Measurements from ENCODE around the gene COBL. TPM values are rescaled to one million over a fixed set of nuclear protein-coding genes. Genes with fewer than 3 reads are reported as not detected.

Gene COBL
- total and polyA plus RNA-seq, 2 experiments from 2014 or later = 0.07 to 0.69 TPM

DNA sequence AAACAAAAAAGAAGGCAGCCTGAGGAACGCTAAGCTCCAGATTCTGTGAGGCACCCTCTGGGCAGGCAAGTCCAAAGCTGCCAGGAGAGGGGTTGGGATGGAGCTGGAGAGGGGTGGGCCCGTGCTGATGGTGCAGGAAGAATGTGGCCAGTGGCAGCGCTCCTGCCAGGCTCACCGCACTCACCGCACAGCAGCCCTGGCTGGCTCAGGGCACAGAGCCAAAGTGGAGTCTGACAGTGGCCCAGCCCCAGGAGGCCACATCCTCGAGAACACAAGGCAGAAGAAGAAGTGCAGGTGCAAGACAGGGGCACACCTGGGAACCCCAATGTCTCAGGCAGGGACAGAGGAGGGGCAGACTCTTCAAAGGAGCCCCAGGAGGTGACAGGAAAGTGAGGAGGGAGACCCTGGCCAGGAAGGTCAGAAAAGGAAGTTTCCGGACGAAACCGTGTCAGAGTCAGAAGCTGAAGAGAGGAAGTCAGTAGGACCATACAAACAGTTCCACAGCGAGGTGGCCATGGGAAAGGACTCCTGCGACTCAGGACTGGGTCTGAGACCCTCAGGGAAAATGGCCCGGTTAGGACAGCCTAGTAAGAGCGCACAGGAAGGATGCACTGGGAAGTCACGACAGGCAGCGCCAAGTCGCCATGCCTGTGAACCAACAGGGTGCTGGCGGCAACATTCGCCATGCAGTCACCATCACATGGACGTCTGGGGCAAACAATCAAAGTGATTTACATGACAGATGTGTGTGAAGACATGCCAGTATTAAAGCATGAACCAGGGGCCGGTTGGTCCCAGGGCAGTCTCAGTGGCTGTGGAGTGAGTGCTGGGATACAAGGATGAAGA lies 54.4 kb downstream of the COBL start:
- no peak for DNase-seq (ENCODE audit: low read depth in 1 of 2, low spot score in 1 of 2)
- TF ChIP-seq, protein P1, sequence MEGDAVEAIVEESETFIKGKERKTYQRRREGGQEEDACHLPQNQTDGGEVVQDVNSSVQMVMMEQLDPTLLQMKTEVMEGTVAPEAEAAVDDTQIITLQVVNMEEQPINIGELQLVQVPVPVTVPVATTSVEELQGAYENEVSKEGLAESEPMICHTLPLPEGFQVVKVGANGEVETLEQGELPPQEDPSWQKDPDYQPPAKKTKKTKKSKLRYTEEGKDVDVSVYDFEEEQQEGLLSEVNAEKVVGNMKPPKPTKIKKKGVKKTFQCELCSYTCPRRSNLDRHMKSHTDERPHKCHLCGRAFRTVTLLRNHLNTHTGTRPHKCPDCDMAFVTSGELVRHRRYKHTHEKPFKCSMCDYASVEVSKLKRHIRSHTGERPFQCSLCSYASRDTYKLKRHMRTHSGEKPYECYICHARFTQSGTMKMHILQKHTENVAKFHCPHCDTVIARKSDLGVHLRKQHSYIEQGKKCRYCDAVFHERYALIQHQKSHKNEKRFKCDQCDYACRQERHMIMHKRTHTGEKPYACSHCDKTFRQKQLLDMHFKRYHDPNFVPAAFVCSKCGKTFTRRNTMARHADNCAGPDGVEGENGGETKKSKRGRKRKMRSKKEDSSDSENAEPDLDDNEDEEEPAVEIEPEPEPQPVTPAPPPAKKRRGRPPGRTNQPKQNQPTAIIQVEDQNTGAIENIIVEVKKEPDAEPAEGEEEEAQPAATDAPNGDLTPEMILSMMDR (IDR thresholded peaks at IDR 0.05; ENCODE audit: low read depth, low read length) = no peak

DNA sequence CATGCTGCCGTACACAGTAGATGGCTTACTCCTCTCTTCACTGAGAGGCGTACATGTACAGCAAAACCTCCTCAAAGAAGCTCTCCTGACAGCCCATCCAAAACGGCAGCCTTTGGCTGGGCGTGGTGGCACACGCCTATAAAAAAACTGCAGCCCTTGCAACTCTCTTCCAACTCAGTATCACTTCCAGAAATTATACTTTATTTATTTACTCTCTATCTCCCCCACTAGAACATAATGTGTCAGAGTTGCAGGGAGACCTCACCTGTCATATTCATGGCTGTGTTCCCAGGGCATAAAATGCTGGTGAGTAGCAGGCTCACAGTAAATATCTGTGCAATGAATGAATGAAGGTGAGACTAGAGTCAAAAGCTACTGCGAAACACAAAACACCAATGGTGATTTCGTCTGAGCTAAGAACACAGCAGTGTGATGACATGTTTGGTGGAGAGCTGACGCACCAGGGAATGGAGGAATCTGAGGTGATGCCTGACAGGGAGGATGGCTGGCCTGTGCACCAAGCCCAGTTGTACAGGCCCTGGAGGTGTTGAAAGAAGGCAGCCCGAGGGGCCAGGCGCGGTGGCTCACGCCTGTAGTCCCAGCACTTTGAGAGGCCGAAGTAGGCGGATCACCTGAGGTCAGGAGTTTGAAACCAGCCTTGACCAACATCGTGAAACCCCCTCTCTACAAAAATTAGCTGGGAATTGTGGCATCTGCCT lies 55.3 kb downstream of the COBL start:
- no peaks in the 10 kb centered on the region for H3K9me3 ChIP-seq (ENCODE audit: low read depth)
- H3K36me3 ChIP-seq = no peaks in the 10 kb centered on the region
- H3K27ac ChIP-seq = no peak overlapping the region
- TF ChIP-seq, protein P1 (IDR thresholded peaks at IDR 0.05; ENCODE audit: low read depth, low read length) = no peak
- H3K4me3 ChIP-seq = no peak overlapping the region
- H3K27me3 ChIP-seq = no peaks in the 10 kb centered on the region
- H3K4me1 ChIP-seq (ENCODE audit: low read depth) = no peaks in the 10 kb centered on the region
- DNase-seq (ENCODE audit: low read depth in 1 of 2, low spot score in 1 of 2) = no peak

More for the DNA sequence above, 54.4 kb downstream of the COBL start:
- Histone ChIP-seq H3K9me3 (ENCODE audit: low read depth) (no peaks in the 10 kb centered on the region), H3K36me3 (no peaks in the 10 kb centered on the region), H3K27ac (no peak overlapping the region), H3K4me1 (ENCODE audit: low read depth) (no peaks in the 10 kb centered on the region), H3K27me3 (no peaks in the 10 kb centered on the region), H3K4me3 (no peak overlapping the region)

GRCh38 chr7:51260516-51260915 lies 56.1 kb downstream of the COBL start:
- no peak for DNase-seq (ENCODE audit: low read depth in 1 of 2, low spot score in 1 of 2)
- no peaks in the 10 kb centered on the region for H3K4me1 ChIP-seq (ENCODE audit: low read depth)
- H3K4me3 ChIP-seq = no peak overlapping the region
- no peaks in the 10 kb centered on the region for H3K36me3 ChIP-seq
- H3K27ac ChIP-seq = no peak overlapping the region
- no peaks in the 10 kb centered on the region for H3K27me3 ChIP-seq
- H3K9me3 ChIP-seq (ENCODE audit: low read depth) = no peaks in the 10 kb centered on the region
- TF ChIP-seq, protein P1 (IDR thresholded peaks at IDR 0.05; ENCODE audit: low read depth, low read length) = no peak

DNA sequence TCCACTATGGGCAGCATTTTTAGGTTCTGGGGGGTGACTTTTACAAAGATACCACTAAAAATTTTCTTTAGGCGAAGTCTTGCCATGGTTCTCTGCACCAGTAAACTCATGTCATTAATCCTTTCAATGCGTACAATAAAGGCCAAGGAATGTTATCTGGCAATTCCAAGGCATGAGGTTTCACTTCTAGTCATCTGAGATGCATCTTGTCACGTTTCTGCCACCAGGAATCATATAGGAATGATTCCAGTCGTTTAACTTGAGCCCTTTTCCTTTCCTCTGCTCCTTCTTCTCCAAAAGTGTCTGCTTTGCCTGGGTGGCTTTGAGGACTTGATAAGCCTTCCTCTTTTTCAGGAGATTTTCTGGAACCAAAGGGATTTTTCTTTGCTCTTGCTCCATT lies 56.8 kb downstream of the COBL start:
- TF ChIP-seq, protein P1 (IDR thresholded peaks at IDR 0.05; ENCODE audit: low read depth, low read length) = no peak
- Histone ChIP-seq H3K27me3 (no peaks in the 10 kb centered on the region), H3K27ac (no peak overlapping the region), H3K9me3 (ENCODE audit: low read depth) (no peaks in the 10 kb centered on the region), H3K36me3 (no peaks in the 10 kb centered on the region), H3K4me1 (ENCODE audit: low read depth) (no peaks in the 10 kb centered on the region), H3K4me3 (no peak overlapping the region)
- DNase-seq (ENCODE audit: low read depth in 1 of 2, low spot score in 1 of 2) = no peak

- Histone ChIP-seq H3K9me3 (ENCODE audit: low read depth) (no peaks in the 10 kb centered on the region), H3K36me3 (no peaks in the 10 kb centered on the region), H3K4me1 (ENCODE audit: low read depth) (no peaks in the 10 kb centered on the region), H3K4me3 (no peak overlapping the region), H3K27ac (no peak overlapping the region), H3K27me3 (no peaks in the 10 kb centered on the region)
- TF ChIP-seq, protein P1 (IDR thresholded peaks at IDR 0.05; ENCODE audit: low read depth, low read length) = no peak
- DNase-seq (ENCODE audit: low read depth in 1 of 2, low spot score in 1 of 2) = no peak
Measured at GRCh38 chr7:51256916-51257315, 59.7 kb downstream of the COBL start.
